ENCODE results near the gene NANOS2.
"Not testable (repeated sequence)": the region's sequence is repeated elsewhere in the genome, so short reads cannot be mapped to it uniquely, and the experiment has no call there.

The NANOS2 gene

DNA sequence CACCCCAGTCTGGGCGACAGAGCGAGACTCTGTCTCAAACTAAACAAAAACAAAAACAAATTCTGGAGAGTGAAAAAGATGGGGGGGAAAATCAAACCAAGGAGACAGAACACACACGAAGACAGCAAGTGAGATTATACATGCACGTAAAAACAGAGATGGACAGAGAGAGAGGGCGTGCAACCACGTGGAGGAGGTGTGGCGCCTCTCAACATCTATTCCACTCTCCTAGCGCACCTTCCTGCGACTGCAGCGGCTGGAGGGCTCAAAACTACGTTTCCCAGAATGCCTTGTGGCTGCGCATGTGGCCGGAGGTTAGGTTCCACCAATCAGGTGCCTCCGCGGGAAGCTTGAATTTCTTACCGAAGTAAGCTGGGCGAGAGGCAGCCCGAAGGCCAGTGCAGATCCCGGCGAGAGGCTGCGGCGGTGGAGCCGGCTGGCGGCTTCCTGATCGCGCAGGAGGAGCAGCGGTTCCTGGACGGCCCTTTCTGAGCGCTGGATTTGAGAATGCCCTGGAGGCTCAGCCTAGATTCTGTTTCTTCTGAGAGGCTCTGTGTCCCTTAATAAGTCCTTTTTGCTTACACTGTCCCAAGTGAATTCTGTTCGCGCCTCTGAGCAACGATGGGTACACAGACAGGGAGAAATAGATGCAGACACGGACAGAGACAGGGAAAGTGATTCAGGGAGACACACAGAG lies 13.1 kb upstream of the NANOS2 start:
- peak; percentile 94 for DNase-seq

DNA sequence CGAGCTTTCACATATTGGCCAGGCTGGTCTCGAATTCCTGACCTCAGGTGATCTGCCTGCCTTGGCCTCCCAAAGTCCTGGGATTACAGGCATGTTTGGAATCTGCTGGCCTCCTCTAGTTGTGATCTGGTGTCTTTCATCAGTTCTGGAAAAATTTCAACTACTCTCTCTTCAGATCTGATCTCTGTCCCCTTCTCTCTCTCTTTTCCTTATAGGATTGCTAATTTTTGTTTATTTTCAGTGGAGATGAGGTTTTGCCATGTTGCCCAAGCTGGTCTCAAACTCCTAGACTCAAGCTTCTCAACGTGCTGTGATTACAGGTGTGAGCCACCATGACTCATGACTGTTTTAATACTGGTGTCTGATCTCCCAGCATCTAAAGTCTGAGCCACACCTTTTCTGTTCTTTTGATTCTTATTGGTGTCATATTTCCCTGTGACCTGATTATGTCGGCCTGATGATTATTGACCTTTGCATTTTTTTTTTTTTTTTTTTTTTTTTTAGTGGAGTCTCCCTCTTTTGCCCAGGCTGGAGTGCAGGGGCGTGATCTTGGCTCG lies 10.4 kb upstream of the NANOS2 start:
- DNase-seq = no peak

DNA sequence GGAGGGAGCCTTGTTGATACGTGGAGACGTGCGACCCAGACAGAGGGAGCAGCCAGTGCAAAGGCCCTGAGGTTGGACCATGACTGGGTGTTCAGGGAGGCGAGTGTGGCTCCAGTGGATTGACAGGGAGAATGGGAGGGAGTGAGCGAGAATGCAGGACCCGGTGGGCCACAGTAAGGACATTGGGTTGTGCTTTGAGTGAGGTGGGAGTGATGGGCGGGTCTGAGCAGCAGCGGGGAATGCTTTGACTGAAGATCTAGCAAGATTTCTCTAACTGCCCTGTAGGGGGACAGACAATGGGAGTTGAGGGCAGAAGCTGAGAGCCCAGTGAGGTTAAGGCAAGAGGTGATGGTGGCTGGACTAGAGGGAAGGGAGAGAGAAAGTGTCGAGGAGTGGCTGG lies 7.7 kb upstream of the NANOS2 start:
- DNase-seq = no peak

DNA sequence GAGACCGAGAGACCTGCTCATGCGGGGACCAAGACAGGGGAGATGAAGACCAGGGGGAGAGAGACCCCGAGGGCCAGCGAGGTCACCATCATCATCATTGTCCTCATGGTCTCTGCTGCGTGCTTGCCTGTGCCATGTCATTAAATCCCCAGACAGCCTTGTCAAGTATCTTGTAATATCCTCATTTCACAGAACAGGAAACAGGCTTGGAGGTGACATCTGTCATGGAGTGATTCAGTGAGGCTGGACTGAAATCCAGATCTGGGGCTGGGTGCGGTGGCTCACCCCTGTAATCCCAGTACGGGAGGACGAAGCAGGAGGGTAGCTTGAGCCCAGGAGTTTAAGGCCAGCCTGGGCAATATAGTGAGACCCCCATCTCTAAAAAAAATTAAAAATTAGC lies 5.9 kb upstream of the NANOS2 start:
- no peak for DNase-seq

DNA sequence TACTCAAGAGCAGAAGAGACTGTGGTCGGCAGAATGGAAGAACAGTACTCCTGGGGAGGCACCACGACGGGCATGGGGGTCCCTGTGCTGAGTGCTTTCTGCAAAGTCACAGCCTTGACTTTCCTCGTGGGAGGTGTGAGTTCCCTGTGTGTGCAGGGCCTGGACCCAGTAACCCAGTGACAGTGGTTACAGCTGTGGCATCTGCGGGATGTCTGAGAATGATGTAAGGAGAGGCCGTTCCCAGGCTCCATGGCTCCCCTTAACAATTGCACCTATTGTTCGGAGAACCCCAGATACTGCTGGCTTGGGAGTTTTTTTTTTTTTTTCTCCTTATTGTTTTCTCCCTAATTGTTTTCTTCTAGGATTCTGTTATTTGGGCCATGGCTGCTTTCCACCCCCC lies 5.1 kb upstream of the NANOS2 start:
- no peak for DNase-seq

DNA sequence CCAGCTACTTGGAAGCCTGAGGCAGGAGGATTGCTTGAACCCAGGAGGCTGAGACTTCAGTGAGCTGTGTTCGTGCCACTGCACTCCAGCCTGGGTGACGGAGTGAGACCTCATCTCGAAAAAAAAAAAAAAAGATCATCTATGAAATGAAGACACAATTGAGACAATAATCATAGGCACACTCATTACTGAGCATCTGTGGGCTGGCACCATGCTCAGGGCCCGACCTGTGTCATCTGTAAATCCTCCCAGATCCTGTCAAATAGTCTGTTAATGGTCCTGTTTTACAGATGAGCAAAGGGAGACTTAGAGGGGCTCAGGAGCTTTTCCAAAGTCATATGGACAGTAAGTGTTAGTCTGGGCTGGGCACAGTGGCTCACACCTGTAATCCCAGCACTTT lies 4.1 kb upstream of the NANOS2 start:
- no peak for DNase-seq

GRCh38 chr19:45917421-45918091 lies 3.0 kb upstream of the NANOS2 start:
- DNase-seq = no peak

DNA sequence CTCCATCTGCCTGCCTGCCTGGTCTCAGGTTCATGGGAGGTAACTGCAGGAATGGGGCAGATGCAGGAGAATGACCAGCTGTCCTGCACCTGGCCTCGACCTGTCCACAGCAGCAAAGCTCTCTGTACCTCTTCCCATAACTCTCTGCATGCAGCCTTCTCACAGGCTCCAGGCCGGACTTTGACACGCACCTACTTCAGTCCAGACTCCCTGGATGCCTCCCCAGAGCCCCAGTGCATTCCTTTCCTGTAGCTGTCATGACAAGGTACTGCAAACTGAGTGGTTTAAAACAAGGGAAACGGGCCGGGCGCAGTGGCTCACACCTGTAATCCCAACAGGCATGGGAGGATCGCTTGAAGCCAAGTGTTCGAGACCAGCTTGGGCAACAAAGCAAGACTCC lies 3.3 kb downstream of the NANOS2 start:
- DNase-seq = no peak

DNA sequence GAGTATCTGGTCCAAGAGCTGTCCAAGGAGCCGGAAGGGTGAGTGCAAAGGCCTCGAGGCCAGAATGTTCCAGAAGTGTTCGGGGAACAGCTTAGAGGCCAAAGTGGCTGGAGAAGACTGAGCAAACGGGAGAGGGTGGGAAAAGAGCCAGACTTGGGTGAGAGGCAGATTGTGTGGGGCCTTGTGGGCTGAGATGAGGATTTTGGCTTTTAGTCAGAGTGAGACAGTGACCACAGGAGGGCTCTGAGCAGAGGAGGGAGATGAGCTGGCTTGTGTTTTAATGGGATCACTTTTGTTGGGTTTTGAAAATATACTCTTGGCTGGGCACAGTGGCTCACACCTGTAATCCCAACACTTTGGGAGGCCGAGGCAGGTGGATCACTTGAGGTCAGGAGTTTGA lies 5.6 kb downstream of the NANOS2 start:
- no peak for DNase-seq

DNA sequence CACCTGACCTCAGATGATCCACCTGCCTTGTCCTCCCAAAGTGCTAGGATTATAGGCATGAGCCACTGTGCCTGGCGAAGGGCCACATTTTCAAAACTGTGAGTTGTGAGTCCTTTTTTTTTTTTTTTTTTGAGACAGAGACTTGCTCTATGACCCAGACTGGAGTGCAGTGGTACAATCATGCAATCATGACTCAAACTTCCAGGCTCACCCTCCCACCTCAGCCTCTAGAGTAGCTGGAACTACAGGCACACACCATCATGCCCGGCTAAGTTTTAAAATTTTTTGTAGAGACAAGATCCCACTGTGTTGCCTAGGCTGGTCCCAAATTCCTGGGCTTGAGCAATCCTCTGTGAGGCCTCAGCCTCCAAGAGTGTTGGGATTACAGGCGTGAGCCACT lies 8.4 kb downstream of the NANOS2 start:
- no peak for DNase-seq

- no peak for DNase-seq
Measured at GRCh38 chr19:45905011-45905410, 9.6 kb downstream of the NANOS2 start.

- peak; percentile 95 to 96 for DNase-seq
Measured at GRCh38 chr19:45902651-45903625, 11.6 kb downstream of the NANOS2 start.

DNA sequence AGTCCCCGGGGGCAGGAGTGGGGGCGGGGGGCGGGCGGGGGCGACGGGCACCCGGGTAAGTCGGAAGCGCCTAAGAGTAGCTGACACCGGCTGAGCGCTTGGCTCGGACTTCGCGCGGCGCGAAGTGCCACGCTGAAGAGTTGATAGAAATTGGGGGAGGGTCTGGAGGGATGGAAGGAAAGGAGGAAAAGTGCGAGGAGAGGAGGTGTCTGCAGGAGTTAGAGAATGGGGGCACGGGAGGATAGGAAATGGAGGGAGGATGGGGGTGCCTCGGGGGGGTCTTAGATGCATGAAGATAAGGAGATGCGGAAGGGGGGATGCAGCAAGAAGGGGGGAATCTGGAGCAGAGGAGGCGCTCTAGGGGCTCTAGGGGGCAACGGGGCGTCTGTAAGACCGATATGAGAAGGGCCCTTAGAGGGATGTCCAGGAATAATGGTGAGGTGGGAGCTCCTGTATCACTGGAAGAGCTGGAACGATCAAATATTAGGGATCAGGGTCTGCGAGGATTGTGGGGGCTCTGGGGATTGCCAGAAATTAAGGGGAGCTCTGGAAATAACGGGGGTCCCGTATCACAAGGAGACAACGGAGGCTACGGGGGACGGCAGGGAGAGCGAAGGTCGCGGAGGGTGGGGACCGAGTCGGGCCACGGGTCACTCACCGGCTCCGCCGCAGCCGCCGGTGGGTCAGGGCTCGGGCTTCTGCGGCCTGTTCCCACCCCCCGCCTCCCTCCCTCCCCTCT lies 12.5 kb downstream of the NANOS2 start, which contains the start of gene MYPOP:
Gene MYPOP, minus strand, starts transcription at position 702 of the 739 bp plus-strand sequence. CDS start 840 bp downstream, outside the sequence.
- DNase-seq = no peak

DNA sequence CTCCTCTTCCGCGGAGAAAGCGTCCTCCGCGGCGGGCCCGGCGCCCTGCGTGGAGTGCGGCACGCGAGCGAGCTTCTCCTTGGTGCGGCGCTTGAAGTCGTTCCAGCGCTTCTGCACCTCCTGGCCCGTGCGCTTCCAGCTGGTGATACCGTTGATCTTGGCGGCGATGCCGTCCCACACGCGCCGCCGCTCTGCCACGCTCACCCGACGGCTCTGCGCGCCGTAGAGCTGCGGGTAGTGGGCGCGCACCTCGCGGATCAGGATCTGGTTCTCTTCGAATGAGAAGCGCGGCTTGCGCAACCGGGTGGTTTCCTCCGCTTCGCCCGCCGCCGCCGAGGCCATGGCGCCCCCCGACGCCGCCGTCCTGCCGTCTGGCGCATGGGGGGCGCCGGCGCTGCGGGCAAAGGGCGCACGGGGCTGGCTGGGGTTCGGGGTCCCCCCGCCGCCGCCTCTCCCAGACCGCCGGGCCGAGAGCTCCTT lies 13.1 kb downstream of the NANOS2 start:
- no peak for DNase-seq

GRCh38 chr19:45900738-45901431 lies 13.7 kb downstream of the NANOS2 start:
- no peak for DNase-seq

DNA sequence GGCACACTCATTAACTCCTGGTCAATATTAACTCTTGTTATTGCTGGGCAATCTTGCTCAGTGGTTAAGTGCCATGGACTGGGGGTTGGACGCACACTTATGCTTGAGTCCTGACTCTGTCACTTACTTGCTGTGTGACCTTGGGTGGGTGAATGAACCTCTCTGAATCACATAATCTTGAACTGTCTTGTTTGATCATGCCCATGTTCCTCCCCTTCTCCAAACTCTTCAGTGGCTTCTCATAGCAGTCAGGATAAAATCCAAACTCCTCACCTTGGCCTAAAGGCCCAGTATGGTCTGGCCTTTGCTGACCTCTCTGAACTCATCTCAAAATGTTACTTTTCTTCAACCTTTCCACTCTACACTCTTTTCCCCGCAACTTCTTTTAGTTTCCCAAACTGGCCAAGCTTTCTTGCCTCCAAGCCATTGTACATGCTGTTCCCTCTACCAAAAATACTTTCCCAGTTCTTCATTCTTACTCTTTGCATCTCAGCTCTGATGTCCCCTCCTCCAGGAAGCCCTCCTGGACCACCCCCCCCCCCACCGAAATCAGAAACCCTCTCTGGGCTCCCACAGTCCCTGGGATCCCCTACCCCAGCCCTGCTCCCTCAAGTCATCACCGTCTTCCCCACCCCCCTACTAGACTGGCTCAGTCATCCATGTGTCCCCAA lies 14.5 kb downstream of the NANOS2 start:
- no peak for DNase-seq

- no peak for DNase-seq
Measured at GRCh38 chr19:45899253-45899652, 15.3 kb downstream of the NANOS2 start.

DNA sequence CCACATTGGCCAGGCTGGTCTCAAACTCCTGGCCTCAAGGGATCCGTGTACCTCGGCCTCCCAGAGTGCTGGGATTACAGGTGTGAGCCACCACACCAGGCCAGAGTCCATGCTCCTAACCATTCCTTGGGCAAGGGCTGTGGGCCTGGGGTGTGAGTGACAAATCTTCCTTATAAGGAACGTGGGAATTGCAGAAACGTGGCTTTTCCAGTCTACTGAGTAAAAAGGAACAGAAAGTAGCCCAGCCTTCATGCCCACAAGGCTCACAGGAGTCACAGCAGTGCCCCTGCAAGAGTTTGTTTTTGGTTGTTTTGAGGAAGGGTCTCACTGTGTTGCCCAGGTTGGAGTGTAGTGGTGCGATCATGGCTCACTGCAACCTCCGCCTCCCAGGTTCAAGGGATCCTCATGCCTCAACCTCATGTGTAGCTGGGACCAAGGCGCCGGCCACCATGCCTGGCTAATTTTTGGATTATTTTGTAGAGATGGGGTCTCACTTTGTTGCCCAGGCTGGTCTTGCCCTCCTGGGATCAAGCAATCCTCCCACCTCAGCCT lies 17.2 kb downstream of the NANOS2 start:
- no peak for DNase-seq

GRCh38 chr19:45895983-45896599 lies 18.5 kb downstream of the NANOS2 start:
- not testable (repeated sequence) for DNase-seq

DNA sequence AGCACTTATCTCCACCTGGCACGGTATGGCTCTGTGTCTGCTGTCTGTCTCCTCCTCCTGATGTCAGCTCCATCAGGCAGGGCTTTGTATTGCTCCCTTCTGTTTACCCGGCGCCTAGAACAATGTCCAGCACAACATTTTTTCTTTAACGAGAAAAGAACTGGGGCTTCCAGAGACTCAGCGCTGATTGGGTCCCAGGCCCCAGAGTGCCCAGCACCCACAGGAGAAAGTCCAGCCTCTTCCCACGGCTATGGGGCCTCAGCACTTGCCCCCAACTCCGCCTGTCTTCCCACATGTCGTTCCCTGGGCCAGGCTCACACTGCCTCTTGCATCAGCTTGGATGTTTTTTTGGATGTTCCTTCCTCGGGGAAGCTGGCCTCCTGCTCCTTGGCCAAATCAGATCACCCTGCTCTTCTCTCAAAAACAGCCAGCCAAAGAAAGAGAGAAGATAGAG lies 19.0 kb downstream of the NANOS2 start:
- DNase-seq = no peak

Data from NCI-H2081 (cell line).